ENCODE measurements around the gene MISFA. TPM values are rescaled to one million over a fixed set of nuclear protein-coding genes. Genes with fewer than 3 reads are reported as not detected.

Gene MISFA
- total RNA-seq = 1 to 10 TPM in 1 of 4 donors, under 1 TPM in 1, not detected in 2; 0.36 to 1.8 TPM

DNA sequence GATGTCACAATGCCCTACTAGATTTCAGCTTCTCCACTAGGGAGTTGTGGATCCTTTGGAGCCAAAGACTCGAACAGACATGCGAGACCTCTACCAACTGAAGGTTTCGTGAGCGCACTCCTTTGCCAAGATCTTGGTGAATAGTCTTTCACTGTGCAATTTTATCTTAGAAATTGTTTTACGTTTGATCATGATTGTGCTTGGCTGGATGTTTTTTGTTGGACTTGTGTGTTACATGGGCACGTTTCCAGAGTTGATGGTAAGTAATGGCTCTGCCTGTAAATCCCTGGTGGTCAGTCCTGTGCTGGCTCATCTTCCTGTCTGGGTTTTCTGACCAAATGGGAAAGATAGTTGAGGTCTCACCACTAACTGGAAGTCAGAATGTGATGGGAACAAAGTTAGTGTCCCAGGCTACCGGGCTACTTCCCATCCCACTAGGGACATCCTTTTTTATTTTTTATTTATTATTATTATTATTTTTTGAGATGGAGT is at the start of gene MISFA:
MISFA (plus strand) TSS at position 51 of the 492 bp plus-strand sequence; CDS start at position 191, 140 bp downstream.
- DNase-seq (ENCODE audit: low spot score) (no peak), ATAC-seq (ENCODE audit: low FRiP score) (no peak)
- TF ChIP-seq, protein P1, sequence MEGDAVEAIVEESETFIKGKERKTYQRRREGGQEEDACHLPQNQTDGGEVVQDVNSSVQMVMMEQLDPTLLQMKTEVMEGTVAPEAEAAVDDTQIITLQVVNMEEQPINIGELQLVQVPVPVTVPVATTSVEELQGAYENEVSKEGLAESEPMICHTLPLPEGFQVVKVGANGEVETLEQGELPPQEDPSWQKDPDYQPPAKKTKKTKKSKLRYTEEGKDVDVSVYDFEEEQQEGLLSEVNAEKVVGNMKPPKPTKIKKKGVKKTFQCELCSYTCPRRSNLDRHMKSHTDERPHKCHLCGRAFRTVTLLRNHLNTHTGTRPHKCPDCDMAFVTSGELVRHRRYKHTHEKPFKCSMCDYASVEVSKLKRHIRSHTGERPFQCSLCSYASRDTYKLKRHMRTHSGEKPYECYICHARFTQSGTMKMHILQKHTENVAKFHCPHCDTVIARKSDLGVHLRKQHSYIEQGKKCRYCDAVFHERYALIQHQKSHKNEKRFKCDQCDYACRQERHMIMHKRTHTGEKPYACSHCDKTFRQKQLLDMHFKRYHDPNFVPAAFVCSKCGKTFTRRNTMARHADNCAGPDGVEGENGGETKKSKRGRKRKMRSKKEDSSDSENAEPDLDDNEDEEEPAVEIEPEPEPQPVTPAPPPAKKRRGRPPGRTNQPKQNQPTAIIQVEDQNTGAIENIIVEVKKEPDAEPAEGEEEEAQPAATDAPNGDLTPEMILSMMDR (IDR thresholded peaks at IDR 0.05) = no peak

DNA sequence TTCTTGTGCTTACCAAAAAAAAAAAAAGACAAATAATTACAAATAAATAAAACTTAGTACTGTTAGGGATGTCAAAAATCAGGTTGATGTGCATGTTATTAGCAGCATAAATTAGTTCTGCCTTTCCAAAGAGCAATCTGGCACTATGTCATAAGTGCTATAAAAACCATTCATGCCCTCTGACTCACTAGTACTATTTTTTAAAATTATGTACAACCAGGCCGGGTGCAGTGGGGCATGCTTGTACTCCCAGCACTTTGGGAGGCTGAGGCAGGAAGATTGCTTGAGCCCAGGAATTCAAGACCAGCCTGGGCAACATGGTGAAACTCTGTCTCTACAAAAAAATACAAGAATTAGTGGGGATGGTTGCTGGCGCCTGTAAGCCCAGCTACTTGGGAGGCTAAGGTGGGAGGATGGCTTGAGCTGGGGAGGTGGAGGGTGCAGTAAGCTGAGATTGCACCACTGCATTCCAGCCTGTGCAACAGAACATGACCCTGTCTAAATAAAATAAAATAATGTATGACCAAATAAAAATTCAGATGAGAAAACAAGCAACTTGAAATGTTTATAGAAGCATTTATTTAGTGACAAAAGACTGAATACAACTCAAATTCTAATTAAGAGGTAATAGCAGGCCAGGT is 36.4 kb upstream of the MISFA start:
- TF ChIP-seq, protein P1 (IDR thresholded peaks at IDR 0.05) = no peak
- DNase-seq (ENCODE audit: low spot score) (no peak), ATAC-seq (ENCODE audit: low FRiP score) (no peak)

GRCh38 chr11:18564149-18564548 is 35.4 kb upstream of the MISFA start:
- DNase-seq (ENCODE audit: low spot score) (no peak), ATAC-seq (ENCODE audit: low FRiP score) (no peak)
- TF ChIP-seq, protein P1 (IDR thresholded peaks at IDR 0.05) = no peak

DNA sequence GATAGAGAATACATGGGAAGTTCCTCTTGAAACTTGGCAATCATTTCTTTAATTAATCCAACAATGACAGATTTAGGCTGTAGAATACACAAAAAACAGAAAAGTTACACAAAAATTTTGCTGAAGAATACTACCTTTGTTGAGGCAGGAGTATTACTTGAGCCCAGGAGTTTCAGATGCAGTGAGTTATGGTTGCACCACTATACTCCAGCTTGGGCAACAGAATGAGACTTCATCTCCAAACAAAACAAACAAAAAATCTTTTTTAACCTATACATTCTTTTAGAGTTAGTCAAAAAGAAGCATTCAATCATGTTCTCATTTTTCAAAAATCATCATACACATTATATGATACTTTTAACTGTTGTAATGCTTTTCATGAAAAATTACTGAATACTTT is 33.2 kb upstream of the MISFA start:
- ATAC-seq (ENCODE audit: low FRiP score) (no peak), DNase-seq (ENCODE audit: low spot score) (no peak)
- TF ChIP-seq, protein P1 (IDR thresholded peaks at IDR 0.05) = no peak

DNA sequence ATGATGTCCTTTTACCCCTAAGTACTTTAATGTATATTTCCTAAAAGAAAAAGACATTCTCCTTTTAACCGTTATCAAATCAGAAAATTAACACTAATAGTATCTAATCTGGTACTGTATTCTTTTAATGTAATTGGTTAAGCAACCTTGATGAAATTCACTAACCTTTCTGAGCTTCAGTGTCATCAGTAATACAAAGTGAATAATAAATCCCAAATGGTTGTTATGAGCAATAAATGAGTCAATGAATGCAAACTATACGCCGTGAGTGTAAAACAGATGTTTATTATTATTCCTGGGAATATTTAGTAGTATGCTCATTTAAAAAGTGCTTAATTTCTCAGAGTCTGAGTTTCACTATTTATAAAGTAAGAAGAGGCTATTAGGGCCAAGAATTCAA is 32.5 kb upstream of the MISFA start:
- no peak for ATAC-seq (ENCODE audit: low FRiP score)
- TF ChIP-seq, protein P1 (IDR thresholded peaks at IDR 0.05) = no peak
- DNase-seq (ENCODE audit: low spot score) = no peak

DNA sequence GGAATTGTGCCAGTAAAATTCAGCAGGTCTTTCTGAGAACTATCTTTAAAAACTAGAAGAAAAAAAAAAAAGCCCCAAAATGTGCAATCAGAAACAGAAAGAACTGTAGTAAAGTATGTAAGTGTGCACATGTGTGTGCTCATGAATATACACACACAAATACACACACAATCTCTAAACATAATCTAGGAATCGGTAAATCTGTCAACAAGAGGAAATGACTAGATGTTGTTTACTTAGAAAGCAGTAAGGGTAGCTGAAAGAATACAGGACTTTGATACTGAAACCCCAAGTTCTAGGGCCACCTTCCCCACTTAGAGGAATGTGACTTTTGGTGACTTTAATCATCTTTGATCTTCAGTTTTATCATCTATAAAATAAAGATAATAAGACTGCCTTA is 24.2 kb upstream of the MISFA start:
- TF ChIP-seq, protein P1 (IDR thresholded peaks at IDR 0.05) = no peak
- ATAC-seq (ENCODE audit: low FRiP score) (no peak), DNase-seq (ENCODE audit: low spot score) (no peak)

DNA sequence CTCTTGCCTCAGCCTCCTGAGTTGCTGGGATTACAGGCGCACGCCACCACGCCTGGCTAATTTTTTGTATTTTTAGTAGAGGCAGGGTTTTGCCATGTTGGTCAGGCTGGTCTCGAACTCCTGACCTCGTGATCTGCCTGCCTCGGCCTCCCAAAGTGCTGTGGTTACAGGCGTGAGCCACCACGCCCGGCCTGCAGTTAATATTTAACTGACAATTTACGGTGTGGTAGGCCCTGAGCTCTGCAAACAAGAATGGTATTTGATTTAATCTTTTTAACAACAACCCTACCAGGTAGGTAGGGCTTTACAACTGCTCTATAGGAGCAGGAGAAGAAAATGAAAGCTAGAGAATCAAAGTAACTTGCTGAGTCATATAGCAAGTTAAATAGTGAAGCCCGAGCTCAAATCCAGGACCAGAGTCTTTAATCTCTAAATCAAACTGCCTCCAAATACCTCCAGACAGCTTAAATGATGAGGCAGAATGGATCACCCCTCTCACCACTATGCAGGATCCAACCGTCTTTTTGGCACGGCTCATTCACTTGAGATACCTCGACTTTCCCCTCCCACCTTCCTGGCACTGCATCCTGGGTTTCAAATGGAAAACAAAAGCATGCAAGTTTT is 20.5 kb upstream of the MISFA start:
- DNase-seq (ENCODE audit: low spot score) (no peak), ATAC-seq (ENCODE audit: low FRiP score) (no peak)
- TF ChIP-seq, protein P1 (IDR thresholded peaks at IDR 0.05) = no peak
